Upper lobe of right lung (tissue), 1 donor: Measurements from ENCODE around the gene DOP1B. TPM values are rescaled to one million over a fixed set of nuclear protein-coding genes. Genes with fewer than 3 reads are reported as not detected.
"Not testable (repeated sequence)": the region's sequence is repeated elsewhere in the genome, so short reads cannot be mapped to it uniquely, and the experiment has no call there.

Experiments
- ATAC-seq: fragments of 200-7000 bp; cut with Tn5 transposase; one replicate; pipeline ENCODE4 v1.9.1; 2020; ENCODE audit warnings: mild to moderate bottlenecking, moderate library complexity
- DNase-seq: peaks from one replicate; pipeline ENCODE4 v3.0.0-alpha.2; 2020
- H3K27ac ChIP-seq: fragments of 200-600 bp; one replicate; pipeline ENCODE4 v1.8.0; 2022
- H3K27me3 ChIP-seq: fragments of 200-600 bp; one replicate; pipeline ENCODE4 v1.8.0; 2022; ENCODE audit warnings: mild to moderate bottlenecking
- H3K36me3 ChIP-seq: fragments of 200-600 bp; one replicate; pipeline ENCODE4 v1.8.0; 2022
- H3K4me1 ChIP-seq: fragments of 200-600 bp; one replicate; pipeline ENCODE4 v1.8.0; 2022
- H3K4me3 ChIP-seq: fragments of 200-600 bp; one replicate; pipeline ENCODE4 v1.8.0; 2022; ENCODE audit warnings: mild to moderate bottlenecking
- H3K9me3 ChIP-seq: fragments of 200-600 bp; one replicate; pipeline ENCODE4 v1.8.0; 2022
- CTCF ChIP-seq: fragments of 200-600 bp; IDR thresholded peaks from one replicate; pipeline ENCODE4 v1.8.0; 2022; ENCODE audit warnings: antibody characterized with exemption
- intact Hi-C: fragments of 100-400 bp; cut with DNase I; formaldehyde crosslinking; loops from one replicate; pipeline ENCODE4 v1.11.0; 2022
- total RNA-seq: library from RNA; stranded (reverse); fragmentation: NEBNext Ultra II Directional; extraction: Animal tissue kit (Norgen Biotek cat#: 25700); gene quantifications from one replicate; pipeline ENCODE4 v1.2.1, GENCODE V29; 2021
- donor health status: DM: no; HTN: yes; CAD: no; lungs with severe emphysema.

DOP1B gene
- total RNA-seq, 1 donor from 2014 or later, result 19.0 TPM

GRCh38 chr21:36188937-36189336, 32.3 kb downstream of the DOP1B start:
- no peak overlapping the region for H3K27ac ChIP-seq
- intact Hi-C loops, result no loop called here
- no peak overlapping the region for H3K4me3 ChIP-seq
- no peak for TF ChIP-seq CTCF
- DNase-seq (no peak), ATAC-seq (no peak)
- H3K4me1 ChIP-seq, result peaks cover 7% of the 10 kb centered on the region
- no peaks in the 10 kb centered on the region for H3K27me3 ChIP-seq
- H3K9me3 ChIP-seq, result no peaks in the 10 kb centered on the region
- H3K36me3 ChIP-seq, result no peaks in the 10 kb centered on the region

DNA sequence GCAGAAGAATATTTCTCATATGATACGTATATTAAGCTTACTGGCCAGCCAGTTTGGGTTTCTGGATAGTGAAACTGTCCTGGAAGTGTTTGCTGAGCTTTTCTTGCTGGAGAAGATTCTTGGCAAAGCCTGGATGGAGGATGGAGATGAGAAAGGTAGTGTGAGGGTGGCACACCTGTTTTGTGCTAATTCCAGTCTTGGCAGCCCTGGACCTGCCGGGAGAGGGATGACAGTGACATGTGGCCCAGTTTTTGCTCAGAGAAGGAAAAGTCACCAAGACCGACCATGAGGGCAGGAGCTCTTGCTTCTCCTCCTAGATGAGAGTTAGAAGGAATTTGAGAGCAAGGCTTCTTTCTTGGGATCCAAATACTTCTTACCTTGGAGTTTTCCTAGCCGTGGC, 34.1 kb downstream of the DOP1B start:
- peaks cover 7% of the 10 kb centered on the region for H3K4me1 ChIP-seq
- H3K9me3 ChIP-seq, result no peaks in the 10 kb centered on the region
- H3K36me3 ChIP-seq, result no peaks in the 10 kb centered on the region
- intact Hi-C loops, result no loop called here
- DNase-seq (no peak), ATAC-seq (no peak)
- H3K27ac ChIP-seq, result no peak overlapping the region
- H3K27me3 ChIP-seq, result no peaks in the 10 kb centered on the region
- no peak overlapping the region for H3K4me3 ChIP-seq
- no peak for TF ChIP-seq CTCF

DNA sequence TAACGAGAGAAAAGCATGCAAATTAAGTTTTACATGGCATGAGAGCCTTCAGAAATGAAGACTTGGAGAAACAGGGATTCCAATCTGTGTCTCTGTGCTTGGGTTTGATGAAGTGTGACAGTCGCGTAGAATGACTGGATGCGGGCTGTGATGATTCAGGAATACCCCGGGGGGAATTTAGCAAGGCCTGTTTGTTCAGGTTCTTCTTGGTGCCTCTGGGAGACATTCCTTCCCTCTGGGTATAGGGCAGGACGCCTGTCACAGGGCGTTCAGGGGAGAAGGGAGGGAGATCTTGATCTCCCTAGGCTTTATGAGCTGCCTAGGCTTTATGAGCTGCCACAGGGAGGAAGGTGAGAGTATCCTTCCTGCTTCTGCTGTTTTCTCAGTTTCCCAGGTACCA, 36.6 kb downstream of the DOP1B start:
- Histone ChIP-seq H3K4me1 (peaks cover 7% of the 10 kb centered on the region), H3K27ac (no peak overlapping the region), H3K4me3 (no peak overlapping the region), H3K9me3 (no peaks in the 10 kb centered on the region), H3K36me3 (no peaks in the 10 kb centered on the region), H3K27me3 (no peaks in the 10 kb centered on the region)
- no peak for DNase-seq
- TF ChIP-seq CTCF, result no peak
- intact Hi-C loops, result no loop called here
- ATAC-seq, result no peak

GRCh38 chr21:36194024-36194423, 37.4 kb downstream of the DOP1B start:
- Histone ChIP-seq H3K4me3 (no peak overlapping the region), H3K27me3 (no peaks in the 10 kb centered on the region), H3K4me1 (peaks cover 3% of the 10 kb centered on the region), H3K36me3 (peaks cover 2% of the 10 kb centered on the region), H3K9me3 (no peaks in the 10 kb centered on the region), H3K27ac (no peak overlapping the region)
- intact Hi-C loops, result no loop called here
- ATAC-seq, result peak; percentile 91
- TF ChIP-seq CTCF, result no peak
- DNase-seq, result no peak

DNA sequence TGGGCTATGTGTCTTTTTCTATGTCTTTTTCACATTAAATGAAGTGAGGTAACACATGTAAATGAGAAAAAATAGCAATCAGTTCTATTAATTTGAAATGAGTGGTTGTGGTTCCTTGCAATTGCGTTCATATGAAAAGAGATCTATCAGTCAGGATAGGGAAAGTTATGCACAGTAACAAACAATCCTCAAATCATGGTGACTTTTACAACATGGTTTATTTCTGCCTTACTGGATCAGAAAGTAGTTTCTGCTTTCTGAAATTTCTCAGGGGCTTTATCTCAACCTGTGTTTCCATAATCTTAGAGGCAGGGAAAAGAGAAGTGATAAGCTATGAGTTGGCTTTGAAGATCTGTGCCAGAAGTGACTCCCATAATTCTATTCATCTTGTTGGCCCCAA, 39.0 kb downstream of the DOP1B start:
- Histone ChIP-seq H3K4me3 (no peak overlapping the region), H3K9me3 (no peaks in the 10 kb centered on the region), H3K36me3 (peaks cover 6% of the 10 kb centered on the region), H3K4me1 (no peaks in the 10 kb centered on the region), H3K27ac (no peak overlapping the region), H3K27me3 (no peaks in the 10 kb centered on the region)
- no peak for ATAC-seq
- intact Hi-C loops, result no loop called here
- TF ChIP-seq CTCF, result no peak
- DNase-seq, result no peak

GRCh38 chr21:36199021-36199420, 42.4 kb downstream of the DOP1B start:
- TF ChIP-seq CTCF, result no peak
- Histone ChIP-seq H3K27me3 (no peaks in the 10 kb centered on the region), H3K36me3 (peaks cover 6% of the 10 kb centered on the region), H3K4me3 (no peak overlapping the region), H3K9me3 (no peaks in the 10 kb centered on the region), H3K4me1 (no peaks in the 10 kb centered on the region), H3K27ac (no peak overlapping the region)
- no peak for ATAC-seq
- intact Hi-C loops, result no loop called here
- no peak for DNase-seq

DNA sequence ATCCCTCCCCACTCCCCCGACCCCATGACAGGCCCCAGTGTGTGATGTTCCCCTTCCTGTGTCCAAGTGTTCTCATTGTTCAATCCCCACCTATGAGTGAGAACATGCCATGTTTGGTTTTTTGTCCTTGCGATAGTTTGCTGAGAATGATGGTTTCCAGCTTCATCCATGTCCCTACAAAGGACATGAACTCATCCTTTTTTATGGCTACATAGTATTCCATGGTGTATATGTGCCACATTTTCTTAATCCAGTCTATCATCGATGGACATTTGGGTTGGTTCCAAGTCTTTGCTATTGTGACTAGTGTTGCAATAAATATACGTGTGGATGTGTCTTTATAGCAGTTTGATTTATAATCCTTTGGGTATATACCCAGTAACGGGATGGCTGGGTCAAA, 43.0 kb downstream of the DOP1B start:
- H3K4me1 ChIP-seq, H3K36me3 ChIP-seq, intact Hi-C loops, H3K4me3 ChIP-seq, DNase-seq, ATAC-seq, H3K9me3 ChIP-seq, H3K27me3 ChIP-seq, H3K27ac ChIP-seq: not testable (repeated sequence)
